ENCODE measurements around the gene MCM3AP.

DNA sequence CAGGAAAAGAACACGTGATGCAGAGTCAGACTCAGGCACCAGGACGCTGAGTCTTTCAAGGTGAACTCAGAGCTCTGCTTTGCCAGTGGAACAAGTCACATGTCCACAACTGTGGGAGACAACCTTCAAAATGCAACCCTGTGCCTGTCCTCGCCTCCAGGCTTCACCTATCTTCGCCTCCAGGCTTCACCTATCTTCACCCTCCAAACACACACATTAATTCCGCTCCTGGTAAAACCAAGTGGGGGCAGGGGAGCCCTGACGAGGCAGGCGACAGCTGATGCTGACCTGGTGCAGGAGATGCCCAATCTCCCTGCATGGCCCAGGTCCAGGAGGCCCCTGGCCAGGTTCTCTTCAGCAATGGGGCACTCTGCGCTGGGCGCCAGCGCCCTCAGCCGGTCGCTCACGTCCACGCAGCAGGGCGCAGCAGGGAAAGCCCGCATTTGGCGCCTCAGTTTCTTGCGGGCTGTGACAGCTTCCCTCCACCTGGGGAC is 28.9 kb downstream of the MCM3AP start:
- TF ChIP-seq EZH2 (IDR thresholded peaks at IDR 0.05) (no peak), SIN3A (IDR thresholded peaks at IDR 0.05; ENCODE audit: low read depth) (no peak), POLR2A (IDR thresholded peaks at IDR 0.05; ENCODE audit: borderline replicate concordance, extremely low read depth, insufficient read depth, insufficient read length) (no peak), SP1 (IDR thresholded peaks at IDR 0.05; ENCODE audit: low read depth) (no peak), EZH2phosphoT487 (IDR thresholded peaks at IDR 0.05; ENCODE audit: borderline replicate concordance) (no peak), RAD21 (IDR thresholded peaks at IDR 0.05; ENCODE audit: low read depth) (no peak)
- TF ChIP-seq, protein P1, sequence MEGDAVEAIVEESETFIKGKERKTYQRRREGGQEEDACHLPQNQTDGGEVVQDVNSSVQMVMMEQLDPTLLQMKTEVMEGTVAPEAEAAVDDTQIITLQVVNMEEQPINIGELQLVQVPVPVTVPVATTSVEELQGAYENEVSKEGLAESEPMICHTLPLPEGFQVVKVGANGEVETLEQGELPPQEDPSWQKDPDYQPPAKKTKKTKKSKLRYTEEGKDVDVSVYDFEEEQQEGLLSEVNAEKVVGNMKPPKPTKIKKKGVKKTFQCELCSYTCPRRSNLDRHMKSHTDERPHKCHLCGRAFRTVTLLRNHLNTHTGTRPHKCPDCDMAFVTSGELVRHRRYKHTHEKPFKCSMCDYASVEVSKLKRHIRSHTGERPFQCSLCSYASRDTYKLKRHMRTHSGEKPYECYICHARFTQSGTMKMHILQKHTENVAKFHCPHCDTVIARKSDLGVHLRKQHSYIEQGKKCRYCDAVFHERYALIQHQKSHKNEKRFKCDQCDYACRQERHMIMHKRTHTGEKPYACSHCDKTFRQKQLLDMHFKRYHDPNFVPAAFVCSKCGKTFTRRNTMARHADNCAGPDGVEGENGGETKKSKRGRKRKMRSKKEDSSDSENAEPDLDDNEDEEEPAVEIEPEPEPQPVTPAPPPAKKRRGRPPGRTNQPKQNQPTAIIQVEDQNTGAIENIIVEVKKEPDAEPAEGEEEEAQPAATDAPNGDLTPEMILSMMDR (IDR thresholded peaks at IDR 0.05 in 2 of 3, conservative IDR thresholded peaks at IDR 0.05 in 1 of 3; ENCODE audit: borderline replicate concordance in 1 of 3, insufficient read depth in 1 of 3, low read depth in 2 of 3, low read length in 2 of 3) = no peak
- TF ChIP-seq, protein P2, sequence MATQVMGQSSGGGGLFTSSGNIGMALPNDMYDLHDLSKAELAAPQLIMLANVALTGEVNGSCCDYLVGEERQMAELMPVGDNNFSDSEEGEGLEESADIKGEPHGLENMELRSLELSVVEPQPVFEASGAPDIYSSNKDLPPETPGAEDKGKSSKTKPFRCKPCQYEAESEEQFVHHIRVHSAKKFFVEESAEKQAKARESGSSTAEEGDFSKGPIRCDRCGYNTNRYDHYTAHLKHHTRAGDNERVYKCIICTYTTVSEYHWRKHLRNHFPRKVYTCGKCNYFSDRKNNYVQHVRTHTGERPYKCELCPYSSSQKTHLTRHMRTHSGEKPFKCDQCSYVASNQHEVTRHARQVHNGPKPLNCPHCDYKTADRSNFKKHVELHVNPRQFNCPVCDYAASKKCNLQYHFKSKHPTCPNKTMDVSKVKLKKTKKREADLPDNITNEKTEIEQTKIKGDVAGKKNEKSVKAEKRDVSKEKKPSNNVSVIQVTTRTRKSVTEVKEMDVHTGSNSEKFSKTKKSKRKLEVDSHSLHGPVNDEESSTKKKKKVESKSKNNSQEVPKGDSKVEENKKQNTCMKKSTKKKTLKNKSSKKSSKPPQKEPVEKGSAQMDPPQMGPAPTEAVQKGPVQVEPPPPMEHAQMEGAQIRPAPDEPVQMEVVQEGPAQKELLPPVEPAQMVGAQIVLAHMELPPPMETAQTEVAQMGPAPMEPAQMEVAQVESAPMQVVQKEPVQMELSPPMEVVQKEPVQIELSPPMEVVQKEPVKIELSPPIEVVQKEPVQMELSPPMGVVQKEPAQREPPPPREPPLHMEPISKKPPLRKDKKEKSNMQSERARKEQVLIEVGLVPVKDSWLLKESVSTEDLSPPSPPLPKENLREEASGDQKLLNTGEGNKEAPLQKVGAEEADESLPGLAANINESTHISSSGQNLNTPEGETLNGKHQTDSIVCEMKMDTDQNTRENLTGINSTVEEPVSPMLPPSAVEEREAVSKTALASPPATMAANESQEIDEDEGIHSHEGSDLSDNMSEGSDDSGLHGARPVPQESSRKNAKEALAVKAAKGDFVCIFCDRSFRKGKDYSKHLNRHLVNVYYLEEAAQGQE (IDR thresholded peaks at IDR 0.05; ENCODE audit: low read depth) = no peak
- TF ChIP-seq, protein P3, sequence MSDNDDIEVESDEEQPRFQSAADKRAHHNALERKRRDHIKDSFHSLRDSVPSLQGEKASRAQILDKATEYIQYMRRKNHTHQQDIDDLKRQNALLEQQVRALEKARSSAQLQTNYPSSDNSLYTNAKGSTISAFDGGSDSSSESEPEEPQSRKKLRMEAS (IDR thresholded peaks at IDR 0.05) = no peak
